MCF 10A (cell line): ENCODE measurements around the gene RHBDD2. TPM values are rescaled to one million over a fixed set of nuclear protein-coding genes. Genes with fewer than 3 reads are reported as not detected.
"Not testable (repeated sequence)": the region's sequence is repeated elsewhere in the genome, so short reads cannot be mapped to it uniquely, and the experiment has no call there.

Source experiments
- Bru-seq: library from RNA; stranded (reverse); fragments of 400-500 nt; gene quantifications from one replicate; lab custom pipeline; 2021; lab: Mats Ljungman, UMichigan
- BruChase-seq, 2 experiments: library from RNA; stranded (reverse); fragments of 400-500 nt; gene quantifications; one replicate each; lab custom pipeline; 2021; lab: Mats Ljungman, UMichigan
- BruUV-seq: library from RNA; stranded (reverse); fragments of 400-500 nt; replicated peaks from 2 replicates; lab custom pipeline; 2021; lab: Mats Ljungman, UMichigan
- CTCF ChIA-PET: fragments of 300-600 bp; sonication (Branson Sonifier 250); formaldehyde crosslinking; extraction: SDS; loops from one replicate; lab custom pipeline; 2021; ENCODE audit warnings: antibody characterized with exemption, inconsistent platforms; lab: Yijun Ruan, JAX
- POLR2A ChIA-PET: fragments of 300-600, 350-650 bp; sonication (Branson Sonifier 250); formaldehyde crosslinking; extraction: SDS; loops from one replicate; lab custom pipeline; 2020; ENCODE audit warnings: antibody characterized with exemption, inconsistent platforms; lab: Yijun Ruan, JAX
- DNase-seq: peaks from one replicate; pipeline ENCODE4 v3.0.0-alpha.2; 2018; ENCODE audit not compliant: unreplicated experiment
- H3K27ac Mint-ChIP-seq: one replicate; pipeline ENCODE4 v1.8.0; 2022; ENCODE audit warnings: mild to moderate bottlenecking, low read depth, mixed read lengths; ENCODE audit not compliant: unreplicated experiment
- H3K27me3 Mint-ChIP-seq: one replicate; pipeline ENCODE4 v1.8.0; 2022; ENCODE audit warnings: mixed read lengths; ENCODE audit not compliant: insufficient read depth, unreplicated experiment
- H3K36me3 Mint-ChIP-seq: one replicate; pipeline ENCODE4 v1.8.0; 2022; ENCODE audit warnings: mild to moderate bottlenecking, moderate library complexity, mixed read lengths; ENCODE audit not compliant: insufficient read depth, unreplicated experiment
- H3K4me1 Mint-ChIP-seq: one replicate; pipeline ENCODE4 v1.8.0; 2022; ENCODE audit warnings: mixed read lengths; ENCODE audit not compliant: insufficient read depth, unreplicated experiment
- H3K4me3 Mint-ChIP-seq: one replicate; pipeline ENCODE4 v1.8.0; 2022; ENCODE audit warnings: mild to moderate bottlenecking, moderate library complexity, mixed read lengths; ENCODE audit not compliant: unreplicated experiment
- H3K9me3 Mint-ChIP-seq: one replicate; pipeline ENCODE4 v1.8.0; 2022; ENCODE audit warnings: mixed read lengths; ENCODE audit not compliant: unreplicated experiment
- CTCF ChIP-seq: fragments of 200-600 bp; IDR thresholded peaks from one replicate; pipeline ENCODE4 v1.8.0; 2022; ENCODE audit warnings: antibody characterized with exemption, mild to moderate bottlenecking; ENCODE audit not compliant: unreplicated experiment
- intact Hi-C: fragments of 100-400 bp; cut with micrococcal nuclease; formaldehyde crosslinking; loops from 2 replicates; pipeline ENCODE4 v1.14.1; 2022
- long read RNA-seq: library from polyadenylated mRNA; stranded (forward); transcript quantifications from one replicate; pipeline ENCODE4 v2.0.0, GENCODE V29; 2022
- total RNA-seq: library from RNA; stranded (reverse); gene quantifications from 2 replicates; pipeline ENCODE4 v1.2.3, GENCODE V29; 2022

RHBDD2 gene
- total RNA-seq (36.1 and 38.6 TPM in 2 replicates), Bru-seq, nascent RNA (percentile 70 among the genes with signal in this experiment), BruChase-seq, experiment 1, labeled RNA remaining after a 6-hour chase (percentile 66 among the genes with signal in this experiment), BruChase-seq, experiment 2, labeled RNA remaining after a 2-hour chase (percentile 64 among the genes with signal in this experiment)
- long read RNA-seq, transcript RHBDD2-202 (5 exons, 1,878 nt) = minor isoform, 54 of 165 reads
- long read RNA-seq, transcript RHBDD2-201 (4 exons, 1,802 nt) = major isoform, 97 of 165 reads
- long read RNA-seq, partial matches to known transcripts = 0 of 165 reads
- long read RNA-seq, other reads (novel, unspliced or antisense) = 11 of 165 reads

DNA sequence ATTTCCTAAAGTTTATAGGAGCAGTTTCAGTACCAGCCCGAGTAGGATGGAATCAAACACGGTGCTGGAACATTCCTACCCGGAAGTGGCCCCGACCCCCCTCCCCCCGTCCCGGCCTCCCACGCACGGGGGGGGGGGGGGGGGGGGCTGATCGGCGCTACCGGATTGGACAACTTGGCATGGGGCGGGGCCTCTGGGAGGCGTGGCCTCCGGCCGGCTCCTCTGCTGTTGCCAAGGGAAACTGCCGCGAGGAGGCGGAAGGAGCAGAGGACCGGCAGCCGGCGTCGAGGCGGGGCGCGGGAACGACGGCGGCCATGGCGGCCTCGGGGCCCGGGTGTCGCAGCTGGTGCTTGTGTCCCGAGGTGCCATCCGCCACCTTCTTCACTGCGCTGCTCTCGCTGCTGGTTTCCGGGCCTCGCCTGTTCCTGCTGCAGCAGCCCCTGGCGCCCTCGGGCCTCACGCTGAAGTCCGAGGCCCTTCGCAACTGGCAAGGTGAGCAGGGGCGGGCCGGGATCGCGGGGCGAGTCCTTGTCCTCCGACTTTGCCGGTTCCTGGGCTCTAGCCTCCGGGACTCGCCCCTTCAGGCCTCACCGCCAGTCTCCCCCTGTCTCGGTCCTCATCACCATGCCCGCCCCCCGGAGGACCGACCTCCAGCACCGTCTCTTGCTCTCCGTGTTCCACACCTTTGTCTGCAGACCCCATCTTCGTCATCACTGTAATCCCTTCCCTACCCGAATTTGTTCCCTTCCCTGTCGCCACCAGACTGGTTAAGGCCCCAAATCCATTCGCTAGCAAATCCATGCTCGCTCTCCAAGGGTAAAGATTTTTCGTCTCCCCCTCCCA is at the start of gene RHBDD2:
Gene RHBDD2 (plus strand): TSS at position 266 of the 843 bp plus-strand sequence. CDS start 49 bp downstream, at position 315.
- CTCF ChIA-PET = interaction anchor here (2.0 kb wide), 1 partner anchor 13 kb away, joined by 9 read pairs; no protein-coding TSS in a partner anchor
- no TSS peak for BruUV-seq
- Mint-ChIP-seq H3K27me3 (no peaks in the 10 kb centered on the region), H3K27ac (peak within 1 kb of the TSS; percentile 78), H3K9me3 (no peaks in the 10 kb centered on the region), H3K4me1 (peaks cover 7% of the 10 kb centered on the region), H3K36me3 (peaks cover 30% of the 10 kb centered on the region), H3K4me3 (peak within 1 kb of the TSS; percentile 85)
- POLR2A ChIA-PET = interaction anchor here (0.7 to 1.7 kb wide), 10 partner anchors 11 to 169 kb away, joined by 3 to 8 read pairs (median 5); partner anchors contain the start of genes MDH2, POR and STYXL1
- DNase-seq = peak; percentile 93
- intact Hi-C loops = loop anchor here (2.0 kb wide), 1 partner anchor 66 kb away; no protein-coding TSS in a partner anchor
- TF ChIP-seq CTCF = no peak

DNA sequence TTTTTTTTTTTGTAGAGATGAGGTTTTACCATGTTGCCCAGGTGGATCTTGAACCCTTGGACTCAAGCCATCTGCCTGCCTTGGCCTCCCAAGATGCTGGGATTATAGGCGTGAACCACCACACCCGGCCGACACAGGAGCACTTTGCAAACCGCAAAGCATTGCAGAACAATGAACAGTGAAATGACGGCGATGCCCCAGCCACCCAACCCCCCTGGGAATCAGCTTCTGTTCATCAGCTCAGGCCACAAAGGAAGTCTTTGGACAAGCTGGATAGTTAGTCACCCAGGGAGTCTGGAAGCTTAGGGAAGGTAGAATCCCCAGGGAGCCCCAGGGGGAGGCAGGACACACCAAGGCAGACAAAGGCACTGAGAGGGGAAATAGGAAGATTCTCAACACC is 49.2 kb upstream of the RHBDD2 start:
- CTCF ChIA-PET, H3K27ac Mint-ChIP-seq, H3K27me3 Mint-ChIP-seq, intact Hi-C loops, H3K9me3 Mint-ChIP-seq, BruUV-seq, H3K36me3 Mint-ChIP-seq, H3K4me3 Mint-ChIP-seq: not testable (repeated sequence)
- DNase-seq = peak; percentile 96
- POLR2A ChIA-PET = interaction anchor here (1.6 kb wide), 1 partner anchor 13 kb away, joined by 4 read pairs; no protein-coding TSS in a partner anchor
- peaks cover 16% of the 10 kb centered on the region for H3K4me1 Mint-ChIP-seq

DNA sequence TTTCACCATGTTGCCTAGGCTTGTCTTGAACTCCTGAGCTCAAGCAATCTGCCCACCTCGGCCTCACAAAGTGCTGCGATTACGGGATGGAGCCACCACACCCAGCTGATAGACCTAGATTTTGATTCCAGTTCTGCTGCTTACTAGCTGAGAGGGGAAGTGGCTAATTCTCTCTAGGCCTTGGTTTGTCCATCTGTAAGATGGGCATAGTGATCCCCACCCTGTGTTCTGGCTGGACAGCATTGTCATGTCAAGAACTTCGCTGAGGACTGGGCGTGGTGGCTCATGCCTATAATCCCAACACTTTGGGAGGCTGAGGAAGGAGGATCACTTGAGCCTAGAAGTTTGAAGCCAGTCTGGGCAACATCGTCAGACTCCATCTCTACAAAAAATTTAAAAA is 47.9 kb upstream of the RHBDD2 start:
- no peak overlapping the region for H3K27ac Mint-ChIP-seq
- no peak for DNase-seq
- no peaks in the 10 kb centered on the region for H3K9me3 Mint-ChIP-seq

GRCh38 chr7:75833662-75834061 is 45.2 kb upstream of the RHBDD2 start:
- H3K36me3 Mint-ChIP-seq, CTCF ChIA-PET, H3K27me3 Mint-ChIP-seq, POLR2A ChIA-PET, H3K27ac Mint-ChIP-seq, BruUV-seq, H3K4me3 Mint-ChIP-seq, H3K9me3 Mint-ChIP-seq, intact Hi-C loops: not testable (repeated sequence)
- H3K4me1 Mint-ChIP-seq = peaks cover 16% of the 10 kb centered on the region
- DNase-seq = peak; percentile 57

More for the DNA sequence above, 47.9 kb upstream of the RHBDD2 start:
- intact Hi-C loops = no loop called here
- H3K36me3 Mint-ChIP-seq = peaks cover 6% of the 10 kb centered on the region
- ChIA-PET POLR2A (interaction anchor here (1.6 kb wide), 1 partner anchor 11 kb away, joined by 4 read pairs; no protein-coding TSS in a partner anchor), CTCF (interaction anchor here (0.7 kb wide), 1 partner anchor 33 kb away, joined by 3 read pairs; no protein-coding TSS in a partner anchor)
- H3K27me3 Mint-ChIP-seq = no peaks in the 10 kb centered on the region
- H3K4me1 Mint-ChIP-seq = peaks cover 16% of the 10 kb centered on the region
- no peak overlapping the region for H3K4me3 Mint-ChIP-seq
- no TSS peak for BruUV-seq
- no peak for TF ChIP-seq CTCF
